NCI-H446 treated with DMSO at 0.1 percent for 48 hours (cell line): ENCODE results near the gene ABCF2.

ENCODE experiments used
- DNase-seq: peaks from one replicate; lab custom pipeline; 2025; lab: John Stamatoyannopoulos, UW

ABCF2 gene

GRCh38 chr7:151174246-151175046 lies 52.6 kb downstream of the ABCF2 start:
- no peak for DNase-seq

DNA sequence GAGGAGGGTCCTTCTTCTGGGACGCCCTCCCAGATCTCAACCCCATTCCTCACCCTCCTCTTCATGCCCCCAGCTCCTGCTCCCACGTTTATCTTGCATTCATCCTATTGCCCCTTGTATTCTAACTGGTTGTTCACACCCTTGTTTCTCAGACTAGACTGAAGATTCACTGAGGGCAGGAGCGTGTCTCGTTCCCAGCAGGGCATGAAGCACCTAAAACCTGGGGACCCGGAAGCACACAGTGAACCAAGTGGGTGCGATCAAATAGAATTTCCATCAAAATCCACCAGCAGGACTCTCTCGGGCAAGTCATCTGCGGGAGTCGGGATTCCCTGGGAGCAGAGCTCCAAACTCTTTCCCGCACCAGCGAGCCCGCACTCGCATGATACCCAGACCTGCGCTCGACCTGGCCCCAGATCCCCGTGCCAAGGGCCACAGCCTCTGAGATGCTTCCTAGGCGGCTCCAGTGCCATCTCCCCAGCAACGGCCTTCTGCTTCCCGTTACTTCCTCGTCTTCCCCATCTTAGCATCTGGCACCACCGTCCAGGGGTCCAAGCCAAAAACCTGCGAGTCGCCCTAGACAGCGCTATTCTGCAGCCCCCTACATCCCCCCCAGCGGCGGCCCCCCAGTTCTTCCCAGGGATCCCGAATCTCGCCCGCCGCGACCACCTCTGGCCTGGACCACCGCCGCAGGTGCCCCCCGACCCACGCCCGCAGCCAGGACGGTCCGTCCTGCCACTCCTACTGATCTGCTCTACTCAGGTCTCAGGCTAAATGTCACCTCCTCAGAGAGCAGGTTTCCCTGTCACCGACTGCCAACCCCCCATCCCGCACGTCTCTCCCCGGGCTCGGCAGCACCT lies 53.4 kb downstream of the ABCF2 start:
- DNase-seq: no peak

DNA sequence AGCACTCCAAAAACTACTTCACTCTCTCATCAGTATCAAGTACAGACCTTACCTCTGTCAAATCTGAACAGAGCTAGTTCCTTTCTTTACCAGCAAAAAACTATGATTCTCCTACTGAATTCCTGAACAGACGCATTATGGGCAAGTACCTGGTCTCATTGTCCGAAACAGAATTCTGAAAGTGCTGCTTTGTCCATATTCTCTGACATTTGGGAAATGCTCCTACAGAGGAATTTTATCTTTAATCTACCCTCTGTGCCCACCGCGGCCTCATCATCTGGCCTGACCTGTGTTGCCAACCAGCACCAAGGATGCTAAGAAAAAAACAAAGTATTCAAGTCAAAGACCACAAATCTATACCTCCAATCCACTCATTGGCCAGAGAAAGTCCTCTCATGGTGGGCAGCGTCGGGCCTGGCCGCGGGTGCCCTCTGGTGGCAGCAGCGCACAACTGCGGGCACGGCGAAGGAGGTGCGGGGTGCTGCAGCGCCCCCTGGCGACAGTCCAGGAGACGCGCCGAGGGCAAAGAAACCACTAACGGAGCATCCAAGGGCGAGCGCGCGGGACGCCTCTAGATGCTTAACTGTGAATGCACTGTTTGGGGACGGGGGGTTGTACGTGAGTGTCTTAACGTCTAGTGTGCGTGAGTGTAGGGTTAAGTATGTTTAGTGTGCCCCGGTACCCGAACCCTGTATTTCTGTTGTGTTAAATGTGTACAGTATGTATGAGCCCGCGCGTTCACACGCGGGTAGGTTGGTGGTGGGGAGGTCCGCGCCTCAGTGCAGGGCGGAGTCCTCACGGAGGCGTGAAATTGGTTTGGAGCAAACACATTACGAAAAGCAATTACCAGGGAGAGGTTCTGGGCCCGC lies 54.5 kb downstream of the ABCF2 start:
- peak; percentile 32 for DNase-seq

DNA sequence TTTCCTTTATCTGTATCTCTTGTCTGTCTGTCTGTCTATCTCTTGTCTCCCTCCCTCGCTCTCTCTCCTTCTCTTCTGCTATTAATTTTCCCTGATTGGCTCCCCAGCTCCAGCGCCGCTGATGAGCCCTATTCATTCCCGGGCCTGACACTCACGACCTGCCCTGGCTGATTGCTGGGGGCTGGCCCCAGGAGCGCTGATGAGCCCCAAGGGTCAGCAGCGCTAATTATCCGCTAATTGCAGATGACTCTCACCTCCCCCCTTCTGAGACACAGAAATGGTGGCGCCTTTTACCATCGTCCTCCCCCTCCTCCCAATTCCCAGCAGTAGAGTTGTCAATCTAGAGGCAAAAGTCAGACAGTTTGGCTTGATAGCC lies 58.2 kb downstream of the ABCF2 start:
- no peak for DNase-seq

DNA sequence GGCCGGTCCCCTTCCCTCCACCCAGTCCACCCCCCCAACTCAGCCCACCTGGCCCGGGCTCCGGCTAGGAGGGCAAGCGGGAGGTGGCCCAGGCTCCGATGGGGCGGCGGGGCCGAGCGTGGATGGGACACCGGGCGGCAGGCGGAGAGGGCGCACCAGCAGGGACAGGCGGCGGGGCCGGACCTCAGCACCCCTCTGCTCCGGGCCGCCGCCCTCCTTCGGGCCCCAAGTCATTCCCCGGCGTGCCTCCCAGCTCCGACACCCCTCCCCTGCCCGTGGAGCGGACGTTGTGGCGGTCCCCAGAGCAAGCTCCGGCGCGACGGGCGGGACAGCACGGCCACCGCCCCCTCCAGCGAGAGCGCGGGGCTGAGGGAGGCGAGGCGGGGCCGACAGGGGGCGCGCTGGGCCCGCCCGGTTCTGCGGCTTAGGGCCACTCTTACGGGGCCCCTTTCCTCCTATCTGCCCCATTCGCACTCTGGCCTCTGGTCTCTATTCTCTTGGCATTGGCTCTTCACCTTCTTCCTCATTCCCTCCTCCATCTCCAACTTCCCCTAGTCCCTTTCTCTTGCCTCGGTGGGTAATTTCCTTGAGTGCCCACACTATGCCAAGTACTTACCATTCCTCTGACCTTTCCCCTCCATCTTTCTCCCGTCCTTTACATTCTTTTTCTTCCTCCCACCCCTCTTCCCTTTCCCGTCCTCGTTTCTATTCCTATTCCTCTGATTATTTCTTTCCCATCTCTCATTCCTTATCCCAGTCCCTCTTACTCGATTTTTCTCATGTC lies 58.8 kb downstream of the ABCF2 start:
- DNase-seq: no peak

GRCh38 chr7:151167197-151167961 lies 59.6 kb downstream of the ABCF2 start, which contains the start of gene GBX1:
Gene GBX1, minus strand, starts transcription at chr7:151167694. Its CDS starts 146 bp downstream, at chr7:151167548.
- no peak for DNase-seq

- no peak for DNase-seq
These were observed 60.3 kb downstream of the ABCF2 start for GRCh38 chr7:151166629-151167196.
